Right lobe of liver (tissue), 4 donors: ENCODE data around the gene HPX.

ENCODE experiments used
- POLR2A ChIP-seq: fragments of 450-650 bp; IDR thresholded peaks from one replicate; pipeline ENCODE4 v1.6.1; 2017; ENCODE audit warnings: antibody characterized with exemption, mild to moderate bottlenecking
- TF ChIP-seq, protein P1 (sequence below), 4 donors: fragments of 200-600 bp in 3 of 4; fragments of 450-650 bp in 1 of 4; IDR thresholded peaks; one replicate each; pipeline versions ENCODE4 v1.5.1 to v1.8.0; 2016 to 2022; ENCODE audit warnings: antibody characterized with exemption in 4 of 4, mild to moderate bottlenecking in 2 of 4
- donor health status: DM: no; HTN: no; CAD: no.
- donor health status: DM: no; HTN: no; CAD: no.
- donor health status: DM: no; HTN: yes; CAD: no.

- TF ChIP-seq, protein P1, sequence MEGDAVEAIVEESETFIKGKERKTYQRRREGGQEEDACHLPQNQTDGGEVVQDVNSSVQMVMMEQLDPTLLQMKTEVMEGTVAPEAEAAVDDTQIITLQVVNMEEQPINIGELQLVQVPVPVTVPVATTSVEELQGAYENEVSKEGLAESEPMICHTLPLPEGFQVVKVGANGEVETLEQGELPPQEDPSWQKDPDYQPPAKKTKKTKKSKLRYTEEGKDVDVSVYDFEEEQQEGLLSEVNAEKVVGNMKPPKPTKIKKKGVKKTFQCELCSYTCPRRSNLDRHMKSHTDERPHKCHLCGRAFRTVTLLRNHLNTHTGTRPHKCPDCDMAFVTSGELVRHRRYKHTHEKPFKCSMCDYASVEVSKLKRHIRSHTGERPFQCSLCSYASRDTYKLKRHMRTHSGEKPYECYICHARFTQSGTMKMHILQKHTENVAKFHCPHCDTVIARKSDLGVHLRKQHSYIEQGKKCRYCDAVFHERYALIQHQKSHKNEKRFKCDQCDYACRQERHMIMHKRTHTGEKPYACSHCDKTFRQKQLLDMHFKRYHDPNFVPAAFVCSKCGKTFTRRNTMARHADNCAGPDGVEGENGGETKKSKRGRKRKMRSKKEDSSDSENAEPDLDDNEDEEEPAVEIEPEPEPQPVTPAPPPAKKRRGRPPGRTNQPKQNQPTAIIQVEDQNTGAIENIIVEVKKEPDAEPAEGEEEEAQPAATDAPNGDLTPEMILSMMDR (IDR thresholded peaks at IDR 0.05) = no peak
- no peak for TF ChIP-seq POLR2A
Observed at GRCh38 chr11:6455070-6455469, 14.3 kb upstream of the HPX start.
